Measurements from ENCODE around the gene RAMACL.

GRCh38 chr6:166570929-166571713 is 15.4 kb downstream of the RAMACL start:
- TF ChIP-seq CTCF (IDR thresholded peaks at IDR 0.05) (no peak), POLR2A (IDR thresholded peaks at IDR 0.05) (no peak)
